Stimulated activated CD4-positive, alpha-beta T cell treated with anti-CD3 and anti-CD28 coated beads, Interleukin-1b, Interleukin-23, amount 100 ng/mL, for 4 hours (primary cell): ENCODE results near the gene TANGO2.

ENCODE experiments used
- DNase-seq, 2 donors: peaks; one replicate each; pipeline ENCODE4 v3.0.0-alpha.2; 2020; ENCODE audit warnings: low read depth in 2 of 2

TANGO2 gene

DNA sequence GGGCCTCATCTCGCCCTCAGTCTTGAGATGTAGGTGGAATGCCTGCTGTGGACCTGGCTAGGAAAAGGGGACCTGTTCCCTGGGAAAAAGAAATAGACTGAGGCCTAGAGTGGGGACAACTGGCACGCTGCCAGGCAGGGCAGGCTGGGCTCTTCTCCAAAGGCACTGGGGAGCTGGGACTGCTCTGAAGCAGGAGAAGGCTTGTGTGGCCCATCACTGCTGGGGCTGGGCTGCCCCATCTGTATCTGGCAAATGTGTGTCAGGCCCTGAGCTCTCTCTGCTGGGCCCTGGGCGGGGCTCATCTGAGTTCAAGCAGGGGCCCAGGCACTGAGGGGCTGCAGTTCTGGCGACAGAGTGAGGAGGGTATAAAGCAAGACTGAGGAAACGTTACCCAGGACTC, 37.2 kb upstream of the TANGO2 start:
- DNase-seq: no peak

DNA sequence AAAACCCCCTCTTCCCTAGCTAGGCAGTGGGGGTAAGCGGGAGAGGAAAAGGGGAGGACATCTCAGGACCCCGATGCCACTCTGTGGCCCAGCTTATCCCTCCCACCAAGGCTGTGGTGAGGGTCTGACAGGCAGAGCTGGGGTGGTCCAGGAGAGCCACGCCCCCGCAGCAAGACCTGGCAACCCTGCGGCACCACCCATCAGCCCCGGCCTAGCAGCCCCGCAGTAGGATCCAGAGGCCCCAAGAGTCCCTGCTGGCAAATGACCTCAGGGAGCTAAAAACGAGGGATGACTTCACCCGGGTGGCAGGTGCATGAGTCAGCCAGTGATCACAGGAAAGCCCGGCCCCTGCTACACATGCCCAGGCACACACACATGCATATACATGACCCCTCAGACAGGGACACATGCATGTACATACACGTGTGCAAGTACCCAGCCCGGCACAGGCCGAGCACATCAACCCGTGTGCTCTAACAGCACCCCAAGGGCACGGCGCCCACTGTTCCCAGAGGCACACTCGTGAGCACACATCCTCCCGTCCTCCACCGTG, 36.6 kb upstream of the TANGO2 start:
- no peak for DNase-seq

DNA sequence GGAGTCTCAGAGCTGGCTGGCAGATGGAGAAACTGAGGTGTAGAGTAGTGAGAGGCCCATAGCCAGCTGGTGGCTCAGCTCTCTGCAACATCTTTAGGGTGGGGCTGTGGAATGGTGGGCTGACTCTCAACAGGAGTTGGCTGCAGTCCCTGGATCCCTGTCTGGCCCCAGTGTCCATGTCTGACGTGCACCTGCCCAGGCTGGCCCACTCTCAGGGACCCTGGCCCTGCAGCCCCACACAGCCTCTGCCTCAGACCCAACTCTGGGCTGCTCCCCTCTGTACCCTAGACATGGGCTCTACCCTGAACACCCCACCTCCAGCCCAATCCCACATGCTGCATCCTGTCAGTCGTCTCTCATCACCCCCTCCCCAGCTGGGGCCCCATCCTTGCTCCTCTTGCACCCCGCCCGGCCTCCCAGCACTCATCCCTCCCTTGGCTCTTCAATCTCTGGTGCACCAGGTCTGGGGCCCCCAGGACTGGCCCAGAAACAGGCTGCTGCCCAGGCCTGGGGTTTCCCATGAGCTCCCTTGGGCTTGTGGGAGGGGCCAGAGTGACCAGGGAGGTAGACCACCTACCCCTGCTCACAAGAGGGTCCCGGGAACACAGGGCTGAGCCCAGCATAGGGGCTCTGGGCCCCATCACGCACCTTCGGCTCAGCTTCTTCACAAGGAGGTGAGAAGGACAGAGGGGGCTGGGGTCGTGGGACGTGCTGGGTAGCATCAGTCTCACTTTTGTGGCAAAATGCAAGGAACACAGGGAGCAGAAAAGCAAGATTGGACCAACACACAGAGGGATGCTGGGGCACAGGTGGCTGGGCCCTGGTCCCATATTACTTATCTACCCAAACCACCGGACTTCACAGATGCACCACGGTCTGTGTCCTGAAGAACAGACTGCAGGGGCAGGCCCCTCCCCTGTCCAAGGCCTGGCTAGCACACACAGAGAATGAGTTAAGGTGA, 35.8 kb upstream of the TANGO2 start:
- DNase-seq: no peak

- DNase-seq: no peak
These were observed 34.9 kb upstream of the TANGO2 start for GRCh38 chr22:19986011-19986409.

GRCh38 chr22:19986410-19987341, 34.2 kb upstream of the TANGO2 start:
- peak; percentile 24 to 50 for DNase-seq

- DNase-seq: no peak
These were observed 33.3 kb upstream of the TANGO2 start for GRCh38 chr22:19987394-19988306.

- DNase-seq: no peak
These were observed 32.5 kb upstream of the TANGO2 start for GRCh38 chr22:19988331-19988808.

DNA sequence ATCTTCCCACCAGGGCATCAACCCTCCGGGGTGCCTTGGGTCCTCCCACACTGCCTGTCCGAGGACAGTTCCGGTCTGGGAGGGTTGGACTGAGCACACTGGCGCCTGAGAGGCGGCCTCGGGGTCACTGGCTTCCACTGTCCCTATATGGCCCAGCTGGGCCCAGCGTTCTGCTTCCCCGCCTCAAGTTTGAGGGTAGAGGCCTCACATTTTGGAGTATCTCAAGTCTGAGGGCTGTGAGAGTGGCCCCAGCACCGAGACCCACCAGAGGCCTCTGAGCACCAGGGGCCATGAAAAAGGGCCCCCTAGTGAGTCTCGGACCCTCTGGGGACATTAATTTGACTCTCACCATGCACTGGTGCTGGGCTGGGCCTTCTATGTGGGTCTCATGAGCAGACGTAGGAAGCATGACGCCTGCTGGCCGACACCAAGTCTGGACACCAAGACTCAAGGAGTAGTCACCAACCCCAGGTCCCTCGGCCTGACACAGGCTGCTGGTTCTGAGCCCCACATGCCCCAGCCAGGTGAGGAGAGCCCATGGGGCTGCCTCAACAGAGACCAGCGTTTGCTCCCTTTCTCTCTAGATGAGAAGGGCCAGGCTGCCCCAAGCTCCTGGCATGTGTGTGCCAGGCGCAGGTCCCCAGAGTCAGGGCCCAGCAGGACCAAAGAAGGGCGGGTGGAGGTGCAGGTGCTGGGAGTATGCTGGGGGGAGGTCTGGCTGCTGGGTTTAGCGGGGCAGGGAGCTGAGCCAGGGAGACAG, 31.8 kb upstream of the TANGO2 start:
- DNase-seq: no peak

- DNase-seq: no peak
These were observed 31.2 kb upstream of the TANGO2 start for GRCh38 chr22:19989725-19990067.

DNA sequence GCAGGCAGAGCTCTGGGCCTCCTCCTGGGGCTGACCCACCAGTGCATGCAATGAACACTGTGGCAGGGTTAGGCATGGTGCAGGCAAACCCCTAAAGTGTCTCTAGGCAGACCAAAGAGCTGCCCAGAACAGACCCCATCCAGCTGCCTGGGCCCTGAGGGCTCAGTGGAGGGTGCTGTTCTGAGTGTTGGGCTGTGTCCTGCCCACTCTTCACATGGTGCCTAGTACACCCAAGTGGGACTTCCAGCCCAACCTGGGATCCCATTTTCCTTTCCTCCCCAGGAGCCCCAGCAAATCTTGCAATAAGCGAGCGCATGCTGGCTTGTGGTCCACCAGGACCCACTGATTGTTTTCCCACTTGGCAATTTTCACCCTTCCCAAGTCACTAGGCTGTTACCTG, 30.7 kb upstream of the TANGO2 start:
- no peak for DNase-seq

GRCh38 chr22:19990609-19991394, 30.1 kb upstream of the TANGO2 start:
- DNase-seq: no peak

- no peak for DNase-seq
These were observed 29.6 kb upstream of the TANGO2 start for GRCh38 chr22:19991395-19991644.

GRCh38 chr22:19991645-19992451, 29.1 kb upstream of the TANGO2 start:
- DNase-seq: no peak

GRCh38 chr22:19992481-19992911, 28.4 kb upstream of the TANGO2 start:
- no peak for DNase-seq

DNA sequence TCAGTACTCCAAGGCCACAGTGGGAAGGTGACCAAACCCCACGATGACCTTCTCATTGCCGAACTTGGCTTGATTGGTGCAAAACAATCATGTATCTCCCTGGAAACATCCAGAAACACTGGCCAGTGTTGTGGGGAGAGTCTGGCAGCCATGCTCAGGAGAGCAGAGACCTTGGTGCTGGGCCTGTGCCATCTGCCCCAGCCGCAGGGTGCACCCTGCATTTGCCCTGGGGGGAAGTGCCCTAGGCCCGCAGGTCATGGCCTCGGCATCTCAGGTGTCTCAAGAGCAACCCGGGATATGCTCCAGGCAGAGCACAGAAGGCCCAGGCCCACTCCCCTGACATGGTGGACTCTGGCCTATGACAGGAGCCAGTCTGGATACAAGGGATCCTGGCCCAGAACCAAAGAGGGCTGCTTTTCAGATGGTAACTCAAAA, 28.0 kb upstream of the TANGO2 start:
- no peak for DNase-seq

GRCh38 chr22:19993926-19994325, 27.0 kb upstream of the TANGO2 start:
- DNase-seq: no peak

GRCh38 chr22:19994851-19995610, 25.9 kb upstream of the TANGO2 start:
- DNase-seq: no peak
